ENCODE results near the gene DARS1.

The DARS1 gene

DNA sequence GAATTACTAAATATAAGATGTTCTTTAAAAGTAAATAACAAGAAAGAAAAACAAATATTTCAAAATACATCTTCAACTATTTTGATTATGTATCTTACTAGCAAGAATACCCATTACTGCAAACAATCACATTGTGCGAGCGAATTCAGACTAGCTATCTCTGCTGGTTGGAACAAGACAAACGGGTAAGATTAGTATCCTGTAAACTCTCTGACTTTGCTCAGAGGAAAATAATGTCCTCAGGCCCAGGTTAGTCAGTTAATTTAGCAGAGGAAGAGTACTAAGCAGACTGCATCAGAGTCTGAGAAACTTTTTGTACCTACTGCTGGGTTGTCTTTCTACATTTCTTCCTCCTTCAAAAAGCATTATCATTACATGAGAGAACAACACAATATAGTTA, 58.8 kb downstream of the DARS1 start:
- H3K9me3 ChIP-seq, result no peaks in the 10 kb centered on the region
- peaks cover 21 to 37% of the 10 kb centered on the region in 2 experiments for H3K4me1 ChIP-seq (ENCODE audit: control insufficient read depth in 1 of 2, insufficient read depth in 1 of 2, low read depth in 1 of 2, low read length in 1 of 2)
- H3K36me3 ChIP-seq, result no peaks in the 10 kb centered on the region
- H3K27me3 ChIP-seq, result no peaks in the 10 kb centered on the region
- no peak overlapping the region for H3K4me3 ChIP-seq (ENCODE audit: low read depth in 1 of 2, low read length in 1 of 2)
- TF ChIP-seq, protein P1, sequence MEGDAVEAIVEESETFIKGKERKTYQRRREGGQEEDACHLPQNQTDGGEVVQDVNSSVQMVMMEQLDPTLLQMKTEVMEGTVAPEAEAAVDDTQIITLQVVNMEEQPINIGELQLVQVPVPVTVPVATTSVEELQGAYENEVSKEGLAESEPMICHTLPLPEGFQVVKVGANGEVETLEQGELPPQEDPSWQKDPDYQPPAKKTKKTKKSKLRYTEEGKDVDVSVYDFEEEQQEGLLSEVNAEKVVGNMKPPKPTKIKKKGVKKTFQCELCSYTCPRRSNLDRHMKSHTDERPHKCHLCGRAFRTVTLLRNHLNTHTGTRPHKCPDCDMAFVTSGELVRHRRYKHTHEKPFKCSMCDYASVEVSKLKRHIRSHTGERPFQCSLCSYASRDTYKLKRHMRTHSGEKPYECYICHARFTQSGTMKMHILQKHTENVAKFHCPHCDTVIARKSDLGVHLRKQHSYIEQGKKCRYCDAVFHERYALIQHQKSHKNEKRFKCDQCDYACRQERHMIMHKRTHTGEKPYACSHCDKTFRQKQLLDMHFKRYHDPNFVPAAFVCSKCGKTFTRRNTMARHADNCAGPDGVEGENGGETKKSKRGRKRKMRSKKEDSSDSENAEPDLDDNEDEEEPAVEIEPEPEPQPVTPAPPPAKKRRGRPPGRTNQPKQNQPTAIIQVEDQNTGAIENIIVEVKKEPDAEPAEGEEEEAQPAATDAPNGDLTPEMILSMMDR (IDR thresholded peaks at IDR 0.05), result no peak
- peak overlapping the region; percentile 19 for H3K27ac ChIP-seq

DNA sequence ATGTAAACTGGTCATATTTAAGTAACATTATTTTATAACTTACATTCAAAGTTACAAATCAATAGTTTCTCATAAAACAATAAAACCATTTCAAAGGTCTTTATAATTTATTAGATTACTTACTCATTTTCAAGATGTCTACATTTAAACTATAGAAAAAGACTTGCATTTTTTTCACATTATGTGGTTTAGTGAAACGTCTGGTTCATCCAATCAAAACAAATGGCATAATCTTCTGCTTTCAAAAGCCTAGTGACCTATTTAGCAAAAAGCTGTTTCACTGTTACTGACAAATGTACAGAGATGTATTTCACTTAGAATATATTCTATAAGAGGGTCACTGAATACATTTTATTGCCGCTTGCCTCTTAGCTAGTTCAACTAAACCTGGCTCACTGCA, 59.9 kb downstream of the DARS1 start:
- Histone ChIP-seq H3K27ac (peak overlapping the region; percentile 3), H3K9me3 (no peaks in the 10 kb centered on the region), H3K4me1 (ENCODE audit: control insufficient read depth in 1 of 2, insufficient read depth in 1 of 2, low read depth in 1 of 2, low read length in 1 of 2) (peaks cover 10 to 27% of the 10 kb centered on the region in 2 experiments), H3K27me3 (no peaks in the 10 kb centered on the region), H3K36me3 (no peaks in the 10 kb centered on the region), H3K4me3 (ENCODE audit: low read depth in 1 of 2, low read length in 1 of 2) (no peak overlapping the region)
- TF ChIP-seq, protein P1 (IDR thresholded peaks at IDR 0.05), result no peak

DNA sequence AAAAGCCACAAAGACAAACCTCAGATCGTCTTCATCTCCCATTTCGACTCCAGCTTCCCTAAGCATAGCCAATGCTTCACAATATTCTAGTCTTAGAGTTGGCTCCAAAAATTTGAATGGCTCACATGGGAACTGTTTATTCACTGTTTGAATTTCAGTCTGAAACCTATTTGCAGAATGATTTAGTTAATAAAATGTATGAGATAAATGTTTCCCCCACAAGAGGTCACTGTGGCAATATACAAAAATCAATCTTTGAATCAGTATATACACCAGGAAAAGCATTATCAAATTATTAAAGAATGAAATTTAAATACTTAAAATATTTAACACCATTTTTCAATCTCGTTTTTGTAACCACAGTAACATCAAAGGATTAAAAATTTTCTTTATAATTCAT, 69.2 kb downstream of the DARS1 start:
- no peaks in the 10 kb centered on the region for H3K36me3 ChIP-seq
- peak overlapping the region; percentile 79 for H3K27ac ChIP-seq
- no peaks in the 10 kb centered on the region for H3K27me3 ChIP-seq
- TF ChIP-seq, protein P1 (IDR thresholded peaks at IDR 0.05), result peak; percentile 59
- H3K9me3 ChIP-seq, result no peaks in the 10 kb centered on the region
- no peak overlapping the region for H3K4me3 ChIP-seq (ENCODE audit: low read depth in 1 of 2, low read length in 1 of 2)
- H3K4me1 ChIP-seq (ENCODE audit: control insufficient read depth in 1 of 2, insufficient read depth in 1 of 2, low read depth in 1 of 2, low read length in 1 of 2), result peaks cover 13 to 29% of the 10 kb centered on the region in 2 experiments

DNA sequence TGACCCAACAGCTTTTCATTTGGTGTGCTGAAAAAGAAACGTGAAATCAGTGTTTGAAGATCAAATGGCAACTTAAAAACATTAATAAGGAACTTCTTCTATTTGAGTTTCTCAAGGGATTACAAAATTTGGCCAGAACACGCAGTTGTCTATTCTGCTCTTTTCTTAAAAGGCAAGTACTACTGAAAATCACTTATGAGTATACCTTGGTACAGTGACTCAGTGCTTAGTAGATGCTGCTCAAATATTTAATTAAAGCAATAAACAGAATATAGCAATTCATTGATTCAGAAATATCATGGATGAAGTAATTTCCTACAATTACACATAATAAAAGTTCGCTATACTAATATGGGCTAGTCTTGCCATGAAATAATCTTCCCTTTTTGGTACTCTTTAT, 70.9 kb downstream of the DARS1 start:
- H3K27ac ChIP-seq, result peak overlapping the region; percentile 79
- no peak overlapping the region for H3K4me3 ChIP-seq (ENCODE audit: low read depth in 1 of 2, low read length in 1 of 2)
- TF ChIP-seq, protein P1 (IDR thresholded peaks at IDR 0.05), result no peak
- H3K27me3 ChIP-seq, result no peaks in the 10 kb centered on the region
- peaks cover 13 to 29% of the 10 kb centered on the region in 2 experiments for H3K4me1 ChIP-seq (ENCODE audit: control insufficient read depth in 1 of 2, insufficient read depth in 1 of 2, low read depth in 1 of 2, low read length in 1 of 2)
- no peaks in the 10 kb centered on the region for H3K9me3 ChIP-seq
- H3K36me3 ChIP-seq, result no peaks in the 10 kb centered on the region

DNA sequence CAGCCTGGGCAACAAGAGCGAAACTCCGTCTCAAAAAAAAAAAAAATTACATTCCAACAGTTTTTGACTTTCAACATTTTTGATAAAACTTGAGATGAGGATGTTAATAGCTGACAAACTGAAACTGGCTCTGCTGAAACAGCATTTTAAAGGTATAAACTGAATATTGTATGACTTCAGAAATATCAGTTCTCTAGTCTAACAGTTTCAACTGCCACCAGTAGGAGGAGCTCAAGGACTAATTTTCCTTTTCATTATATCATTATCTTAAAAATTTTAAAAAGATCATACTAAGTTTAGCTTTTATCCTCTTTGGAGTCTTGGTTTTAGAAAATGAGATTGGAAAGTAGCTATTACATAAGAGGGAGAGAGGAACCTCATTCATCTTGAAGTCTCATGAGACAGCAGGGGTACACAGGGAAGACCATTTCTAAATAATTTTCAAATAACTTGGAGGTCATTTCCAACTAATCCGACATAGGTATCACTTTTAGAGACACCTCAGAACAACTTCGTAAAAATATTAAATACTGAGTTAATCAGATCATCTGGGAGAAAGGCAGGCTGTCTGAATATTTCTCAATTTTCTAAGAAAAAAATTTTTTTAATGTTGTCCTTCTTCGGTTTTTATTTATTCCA, 71.6 kb downstream of the DARS1 start:
- Histone ChIP-seq H3K27ac (peak overlapping the region; percentile 79), H3K4me3 (ENCODE audit: low read depth in 1 of 2, low read length in 1 of 2) (no peak overlapping the region)

More for the DNA sequence above, 71.6 kb downstream of the DARS1 start:
- Histone ChIP-seq H3K9me3 (no peaks in the 10 kb centered on the region), H3K4me1 (ENCODE audit: control insufficient read depth in 1 of 2, insufficient read depth in 1 of 2, low read depth in 1 of 2, low read length in 1 of 2) (peaks cover 13 to 29% of the 10 kb centered on the region in 2 experiments), H3K36me3 (peaks cover 2% of the 10 kb centered on the region), H3K27me3 (no peaks in the 10 kb centered on the region)
- TF ChIP-seq, protein P1 (IDR thresholded peaks at IDR 0.05), result peak; percentile 82

Measured in neutrophil (primary cell).